HG03571 (cell line): Measurements from ENCODE around the gene THRAP3.

ENCODE experiments used
- ATAC-seq: cut with Tn5 transposase; IDR thresholded peaks from one replicate; pipeline ENCODE4 v1.9.1; 2021; ENCODE audit not compliant: unreplicated experiment

THRAP3 gene

DNA sequence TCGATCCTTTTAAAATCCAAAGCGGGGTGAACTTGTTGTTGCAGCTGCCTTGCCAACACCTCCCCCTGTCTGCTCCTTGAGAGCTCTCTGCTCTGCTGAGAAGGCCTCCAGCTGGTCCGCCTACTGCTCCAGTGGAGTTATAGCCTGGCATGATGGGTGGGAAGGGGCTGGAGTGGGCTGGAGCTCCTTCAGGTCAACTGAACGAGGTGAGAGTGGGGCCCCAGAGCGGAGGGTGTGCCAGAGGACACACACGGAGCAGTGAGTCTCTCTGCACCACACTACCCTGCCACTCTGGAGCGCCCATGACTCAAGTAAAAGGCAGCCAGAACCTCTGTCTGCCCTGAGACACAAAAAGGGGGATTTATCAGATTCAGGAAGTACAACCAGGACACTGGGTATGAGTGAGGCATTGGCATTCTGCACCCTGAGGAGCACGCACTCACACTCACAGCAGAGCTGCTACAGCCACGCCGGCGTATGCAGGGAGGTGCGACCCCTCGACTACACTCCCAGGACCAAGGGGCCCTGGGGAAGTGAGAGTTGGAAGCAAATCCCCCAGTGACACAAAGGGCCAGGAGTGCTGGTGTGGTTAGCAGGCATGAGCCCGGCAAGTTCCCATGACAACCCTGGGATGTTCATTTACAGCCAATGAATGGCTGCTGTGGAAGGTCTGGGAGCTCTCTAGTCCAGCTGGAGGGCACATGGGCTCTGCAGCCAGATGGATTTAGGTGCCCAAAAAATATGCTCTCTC is 127.2 kb downstream of the THRAP3 start:
- ATAC-seq, result no peak

DNA sequence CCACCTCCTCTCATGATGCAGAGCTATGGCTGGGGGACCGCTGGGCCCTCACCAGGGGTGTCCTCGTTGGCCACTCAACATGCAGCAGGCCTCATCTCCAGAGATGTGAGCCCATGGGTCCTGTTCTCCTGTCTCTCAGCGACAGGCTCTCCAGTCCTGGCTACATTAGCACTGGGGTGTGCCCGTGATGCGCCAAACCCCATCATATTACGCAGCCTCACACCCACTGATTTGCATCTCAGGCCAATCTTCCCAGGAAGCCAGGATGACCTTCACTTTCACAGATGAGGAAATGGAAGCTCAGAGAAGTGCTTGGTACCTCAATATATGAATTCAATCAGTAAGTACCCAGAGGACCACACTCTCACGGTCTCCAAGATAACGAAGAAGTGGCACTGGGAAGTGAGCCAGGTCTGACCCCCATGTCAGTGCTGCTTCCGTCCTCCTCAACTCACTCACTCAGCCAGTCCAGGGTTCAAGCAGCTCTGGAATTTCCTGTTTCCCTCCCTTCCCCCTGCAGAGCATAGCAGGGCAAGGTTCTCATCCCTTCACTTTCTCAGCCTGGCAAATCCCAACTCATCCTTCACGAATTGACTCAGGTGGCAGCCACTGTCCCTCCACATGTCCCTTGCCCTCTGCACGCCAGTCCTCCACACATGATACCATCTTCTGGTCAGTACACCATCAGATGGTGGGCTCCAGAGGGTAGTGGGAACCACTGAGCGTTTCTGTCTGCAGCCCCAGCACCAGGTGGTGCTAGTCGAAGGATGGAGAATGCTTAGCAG is 128.1 kb downstream of the THRAP3 start:
- ATAC-seq, result no peak

DNA sequence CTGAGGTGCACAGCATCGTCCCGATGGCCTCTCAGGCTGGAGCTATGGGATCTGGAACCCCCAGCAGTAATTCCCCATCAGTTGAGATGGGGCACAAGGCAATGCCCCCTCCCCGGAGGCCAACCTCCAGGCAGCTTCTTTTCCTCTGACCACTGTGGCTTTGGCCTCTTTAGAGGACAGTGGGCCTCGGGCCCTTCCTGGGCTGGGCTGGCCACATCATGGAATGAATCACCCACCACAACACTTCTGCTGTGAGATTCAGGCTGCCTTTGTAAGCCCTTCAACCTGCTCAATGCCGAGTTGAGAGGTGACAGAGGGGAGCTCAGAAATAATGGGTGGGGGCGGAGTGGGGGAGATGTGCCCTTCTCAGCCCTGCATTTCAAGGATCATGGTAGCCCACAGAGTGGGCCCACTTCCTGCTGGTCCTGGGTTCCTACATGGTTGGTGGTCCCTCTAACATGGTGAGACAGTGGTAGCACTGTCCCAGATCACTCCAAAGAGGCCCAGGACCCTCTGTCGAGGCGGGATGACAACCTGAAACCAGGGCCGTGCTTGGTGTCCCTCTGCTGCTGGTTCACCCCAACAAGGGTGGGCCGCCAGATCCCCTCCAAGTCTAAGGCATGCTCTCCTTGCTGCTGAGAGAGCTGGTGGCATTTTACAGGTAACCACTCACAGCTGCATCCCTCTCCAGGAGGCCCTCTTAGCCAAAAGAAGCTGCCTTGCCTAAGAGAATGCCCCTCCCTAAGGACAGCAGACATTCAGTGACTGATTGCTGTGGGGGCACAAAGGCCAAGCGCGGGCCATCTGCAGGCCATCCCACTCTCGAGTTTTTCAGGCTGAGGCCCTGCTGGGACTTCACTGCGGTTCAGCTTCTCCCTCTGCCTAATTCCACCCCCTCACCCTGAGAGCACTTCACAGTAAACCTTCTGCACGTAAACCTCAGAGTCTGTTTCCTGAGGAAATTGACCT is 129.0 kb downstream of the THRAP3 start:
- no peak for ATAC-seq

DNA sequence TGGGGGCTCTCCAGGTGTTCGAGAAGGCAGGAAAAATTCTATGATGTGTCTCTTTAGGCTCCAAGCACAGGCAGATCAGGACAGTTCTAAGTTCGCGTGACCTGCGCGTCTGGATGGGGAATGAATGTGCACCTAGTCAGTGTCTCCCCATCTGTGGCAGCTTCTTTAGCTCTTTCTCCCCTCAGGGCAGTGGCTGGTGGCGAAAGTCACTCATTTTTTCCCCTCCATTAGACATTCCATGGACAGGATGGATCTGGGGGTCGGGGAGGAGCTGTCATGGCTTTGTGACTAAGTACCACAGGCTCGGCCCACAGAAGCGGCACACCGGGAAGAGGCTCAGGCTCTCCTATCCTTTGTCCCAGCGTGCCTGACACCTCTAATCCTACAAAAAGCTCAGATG is 130.2 kb downstream of the THRAP3 start:
- no peak for ATAC-seq
